AG04449 (cell line): Measurements from ENCODE around the gene LSMEM2.

ENCODE experiments used
- CTCF ChIA-PET: fragments of 350-600 bp; formaldehyde crosslinking; extraction: SDS; loops from one replicate; lab custom pipeline; 2021; ENCODE audit warnings: antibody characterized with exemption; lab: Yijun Ruan, JAX
- POLR2A ChIA-PET: fragments of 400-600, 350-600 bp; formaldehyde crosslinking; extraction: SDS; loops from one replicate; lab custom pipeline; 2020; ENCODE audit warnings: antibody characterized with exemption, inconsistent platforms; lab: Yijun Ruan, JAX
- DNase-seq: peaks from one replicate; pipeline ENCODE4 v3.0.0-alpha.2; 2010; ENCODE audit warnings: low read depth, low spot score
- H3K4me3 ChIP-seq: 2 replicates; pipeline ENCODE4 v1.5.1; 2011; ENCODE audit warnings: low read depth, mild to moderate bottlenecking, control low read depth, low read length
- TF ChIP-seq, protein P1 (sequence below): IDR thresholded peaks from one replicate; pipeline ENCODE4 v1.5.1; 2011; ENCODE audit warnings: mild to moderate bottlenecking, moderate library complexity, low read length, control low read depth, inconsistent platforms; ENCODE audit not compliant: insufficient read depth; ENCODE audit errors: missing control alignments

Gene LSMEM2

DNA sequence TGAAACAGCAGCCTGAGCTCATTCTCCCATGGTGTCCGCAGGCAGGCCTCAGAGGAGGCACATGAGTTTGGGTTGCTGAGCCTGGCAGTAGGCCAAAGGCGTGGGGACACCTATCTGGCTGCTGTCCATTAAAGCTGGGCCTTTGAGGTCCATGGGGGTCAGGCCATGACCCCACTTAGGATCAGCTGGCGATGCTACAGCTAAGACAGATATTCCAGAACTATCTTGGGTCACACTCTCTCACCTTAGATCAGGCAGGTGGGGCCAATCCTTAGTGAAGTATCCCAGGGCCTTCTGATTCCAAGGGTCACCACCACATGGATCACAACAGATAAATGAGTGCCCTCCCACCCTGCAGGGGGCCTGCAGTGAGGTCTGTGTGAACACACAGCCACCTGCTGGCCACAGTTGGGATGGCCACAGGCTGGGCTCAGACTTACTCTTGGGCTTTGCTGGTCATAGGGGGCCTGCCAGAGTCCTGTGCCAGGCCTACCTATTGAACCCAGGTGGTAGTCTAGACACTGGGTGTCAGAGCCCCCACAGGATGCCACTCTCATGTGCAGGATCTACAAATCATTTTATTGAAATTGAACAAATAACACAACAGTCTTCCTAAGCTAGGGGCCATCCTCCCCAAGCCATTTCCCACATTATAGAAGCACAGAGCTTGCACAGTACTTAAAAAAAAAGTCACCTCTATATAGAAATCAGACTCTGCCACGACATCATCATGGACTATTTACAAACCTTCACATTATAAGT lies 45.6 kb downstream of the LSMEM2 start:
- H3K4me3 ChIP-seq: no peak overlapping the region
- CTCF ChIA-PET: interaction anchor here (0.6 to 3.5 kb wide), 18 partner anchors 9 to 135 kb away, joined by 3 to 37 read pairs (median 6); partner anchors contain the start of genes HYAL3, NAA80 and RASSF1
- POLR2A ChIA-PET: interaction anchor here (1.0 kb wide), 2 partner anchors 12 to 98 kb away, joined by 3 read pairs; no protein-coding TSS in a partner anchor
- TF ChIP-seq, protein P1, sequence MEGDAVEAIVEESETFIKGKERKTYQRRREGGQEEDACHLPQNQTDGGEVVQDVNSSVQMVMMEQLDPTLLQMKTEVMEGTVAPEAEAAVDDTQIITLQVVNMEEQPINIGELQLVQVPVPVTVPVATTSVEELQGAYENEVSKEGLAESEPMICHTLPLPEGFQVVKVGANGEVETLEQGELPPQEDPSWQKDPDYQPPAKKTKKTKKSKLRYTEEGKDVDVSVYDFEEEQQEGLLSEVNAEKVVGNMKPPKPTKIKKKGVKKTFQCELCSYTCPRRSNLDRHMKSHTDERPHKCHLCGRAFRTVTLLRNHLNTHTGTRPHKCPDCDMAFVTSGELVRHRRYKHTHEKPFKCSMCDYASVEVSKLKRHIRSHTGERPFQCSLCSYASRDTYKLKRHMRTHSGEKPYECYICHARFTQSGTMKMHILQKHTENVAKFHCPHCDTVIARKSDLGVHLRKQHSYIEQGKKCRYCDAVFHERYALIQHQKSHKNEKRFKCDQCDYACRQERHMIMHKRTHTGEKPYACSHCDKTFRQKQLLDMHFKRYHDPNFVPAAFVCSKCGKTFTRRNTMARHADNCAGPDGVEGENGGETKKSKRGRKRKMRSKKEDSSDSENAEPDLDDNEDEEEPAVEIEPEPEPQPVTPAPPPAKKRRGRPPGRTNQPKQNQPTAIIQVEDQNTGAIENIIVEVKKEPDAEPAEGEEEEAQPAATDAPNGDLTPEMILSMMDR: peak; percentile 93
- DNase-seq: no peak

DNA sequence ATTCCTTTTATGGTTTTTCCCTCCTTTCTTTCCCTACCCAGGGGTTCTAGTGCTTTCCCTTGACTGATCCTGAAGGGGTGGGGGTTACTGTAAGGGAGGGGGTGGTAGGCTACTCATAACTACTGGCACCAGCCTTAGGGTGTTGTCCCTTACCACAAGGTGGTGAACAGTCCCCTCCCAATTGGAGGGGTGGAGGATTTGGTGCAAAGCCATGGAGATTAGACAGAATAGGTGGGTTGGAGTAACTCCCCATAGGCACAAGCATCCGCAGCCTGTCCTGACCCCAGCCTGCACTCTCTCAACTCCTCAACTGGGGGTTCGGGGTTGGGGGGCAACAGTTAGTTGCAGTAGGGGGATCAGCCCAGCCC lies 46.2 kb downstream of the LSMEM2 start:
- TF ChIP-seq, protein P1: no peak
- no peak for DNase-seq
- POLR2A ChIA-PET: no interaction called here
- CTCF ChIA-PET: interaction anchor here (0.6 to 3.5 kb wide), 12 partner anchors 11 to 136 kb away, joined by 3 to 37 read pairs (median 8); partner anchors contain the start of genes HYAL3, NAA80 and RASSF1
- H3K4me3 ChIP-seq: no peak overlapping the region

DNA sequence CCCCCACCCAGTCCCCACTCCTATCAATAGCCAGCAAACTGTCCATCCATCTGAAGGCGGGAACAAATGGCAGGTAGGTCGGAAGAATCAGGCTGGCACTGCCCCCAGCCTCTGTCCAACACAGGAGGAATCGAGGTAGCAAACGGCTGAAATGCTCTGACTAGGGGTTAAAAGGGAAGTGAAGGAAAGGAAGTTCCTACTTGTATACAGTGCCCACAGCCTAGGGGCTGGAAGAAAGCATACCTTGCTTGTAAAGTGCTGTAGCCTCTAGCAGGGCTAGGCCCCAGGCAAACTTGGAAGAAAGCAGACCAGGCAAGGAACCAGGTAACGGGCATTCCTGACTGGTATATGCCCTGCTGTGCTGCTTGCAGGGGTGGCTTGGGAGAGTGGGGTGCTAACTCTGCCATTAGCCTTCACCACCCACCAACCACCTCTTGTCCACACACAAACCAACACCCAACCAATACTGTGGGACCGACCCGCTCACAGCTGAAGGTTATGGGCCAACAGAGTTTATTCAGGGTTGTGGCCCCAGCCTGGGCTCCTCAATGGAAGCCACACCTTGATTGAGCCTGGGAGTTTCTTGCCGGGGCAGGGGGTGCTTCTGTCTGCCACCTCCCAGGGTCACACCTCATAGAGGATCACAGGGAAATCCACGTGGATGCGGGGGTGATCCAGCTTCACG lies 46.8 kb downstream of the LSMEM2 start:
- TF ChIP-seq, protein P1: no peak
- H3K4me3 ChIP-seq: no peak overlapping the region
- ChIA-PET POLR2A (no interaction called here), CTCF (interaction anchor here (0.5 to 3.9 kb wide), 10 partner anchors 11 to 132 kb away, joined by 3 to 32 read pairs (median 6); partner anchors contain the start of genes HYAL3, NAA80 and RASSF1)
- no peak for DNase-seq

- ChIA-PET CTCF (interaction anchor here (0.5 to 3.9 kb wide), 7 partner anchors 10 to 132 kb away, joined by 3 to 29 read pairs (median 4); partner anchors contain the start of genes HYAL3 and NAA80), POLR2A (no interaction called here)
- H3K4me3 ChIP-seq: no peak overlapping the region
- TF ChIP-seq, protein P1: no peak
- DNase-seq: no peak
These were observed 47.3 kb downstream of the LSMEM2 start for GRCh38 chr3:50326182-50326541.

GRCh38 chr3:50327129-50327528 lies 48.2 kb downstream of the LSMEM2 start:
- TF ChIP-seq, protein P1: no peak
- ChIA-PET CTCF (interaction anchor here (0.8 to 3.9 kb wide), 6 partner anchors 10 to 133 kb away, joined by 3 to 29 read pairs (median 6); partner anchors contain the start of genes HYAL3 and NAA80), POLR2A (interaction anchor here (0.6 to 2.2 kb wide), 4 partner anchors 9 to 63 kb away, joined by 3 to 31 read pairs (median 6); partner anchors contain the start of gene IFRD2)
- H3K4me3 ChIP-seq: peak overlapping the region; percentile 83
- DNase-seq: no peak
